H9 (cell line): Measurements from ENCODE around the gene SMYD2. TPM values are rescaled to one million over a fixed set of nuclear protein-coding genes. Genes with fewer than 3 reads are reported as not detected.

Experiments used
- DNase-seq: peaks from one replicate; pipeline ENCODE4 v3.0.0-alpha.2; 2017
- H2AFZ ChIP-seq: one replicate; pipeline ENCODE4 v1.6.1; 2013; ENCODE audit warnings: mild to moderate bottlenecking, low read length, control low read depth, moderate library complexity
- H2AK5ac ChIP-seq: 2 replicates; pipeline ENCODE4 v1.6.1; 2013; ENCODE audit warnings: low read length, control low read depth, mixed read lengths; ENCODE audit not compliant: insufficient read length
- H2BK120ac ChIP-seq: one replicate; pipeline ENCODE4 v1.6.1; 2013; ENCODE audit warnings: low read depth, mild to moderate bottlenecking, low read length, control low read depth, inconsistent platforms; ENCODE audit not compliant: poor library complexity, severe bottlenecking
- H2BK12ac ChIP-seq: 2 replicates; pipeline ENCODE4 v1.6.1; 2013; ENCODE audit warnings: low read length, control low read depth, mixed read lengths, low read depth; ENCODE audit not compliant: insufficient read length
- H2BK15ac ChIP-seq: 2 replicates; pipeline ENCODE4 v1.6.1; 2013; ENCODE audit warnings: low read depth, low read length, control low read depth
- H2BK20ac ChIP-seq: one replicate; pipeline ENCODE4 v1.6.1; 2013; ENCODE audit warnings: low read depth, mild to moderate bottlenecking, low read length, control low read depth, inconsistent platforms; ENCODE audit not compliant: poor library complexity, severe bottlenecking
- H2BK5ac ChIP-seq: 2 replicates; pipeline ENCODE4 v1.6.1; 2013; ENCODE audit warnings: low read length, control low read depth, mixed read lengths; ENCODE audit not compliant: insufficient read length
- H3K14ac ChIP-seq: 2 replicates; pipeline ENCODE4 v1.6.1; 2013; ENCODE audit warnings: low read length, control low read depth; ENCODE audit not compliant: insufficient read depth
- H3K18ac ChIP-seq: 2 replicates; pipeline ENCODE4 v1.6.1; 2013; ENCODE audit warnings: low read depth, mild to moderate bottlenecking, mixed read lengths, low read length, control low read depth; ENCODE audit not compliant: insufficient read length
- H3K23ac ChIP-seq: 2 replicates; pipeline ENCODE4 v1.6.1; 2013; ENCODE audit warnings: low read length, control low read depth, mixed read lengths, low read depth; ENCODE audit not compliant: insufficient read length
- H3K23me2 ChIP-seq: 2 replicates; pipeline ENCODE4 v1.6.1; 2013; ENCODE audit warnings: low read depth, mild to moderate bottlenecking, mixed read lengths, low read length, control low read depth; ENCODE audit not compliant: insufficient read length, poor library complexity, severe bottlenecking
- H3K27ac ChIP-seq: 2 replicates; pipeline ENCODE4 v1.5.1; 2013; ENCODE audit warnings: low read length, control low read depth, mixed read lengths, low read depth; ENCODE audit not compliant: insufficient read length
- H3K27me3 ChIP-seq: 2 replicates; pipeline ENCODE4 v1.6.1; 2013; ENCODE audit warnings: low read length, control low read depth, inconsistent platforms; ENCODE audit not compliant: insufficient read depth
- H3K4ac ChIP-seq: 2 replicates; pipeline ENCODE4 v1.6.1; 2013; ENCODE audit warnings: low read depth, mild to moderate bottlenecking, control low read depth, inconsistent platforms, low read length, moderate library complexity
- H3K4me1 ChIP-seq: 2 replicates; pipeline ENCODE4 v1.6.1; 2013; ENCODE audit warnings: low read length, control low read depth, inconsistent platforms; ENCODE audit not compliant: insufficient read depth
- H3K4me2 ChIP-seq: 2 replicates; pipeline ENCODE4 v1.6.1; 2013; ENCODE audit warnings: low read length, control low read depth, mixed read lengths; ENCODE audit not compliant: insufficient read length, insufficient read depth
- H3K56ac ChIP-seq: 2 replicates; pipeline ENCODE4 v1.6.1; 2013; ENCODE audit warnings: low read depth, mild to moderate bottlenecking, mixed read lengths, low read length, control low read depth; ENCODE audit not compliant: insufficient read length
- H3K79me1 ChIP-seq: 2 replicates; pipeline ENCODE4 v1.6.1; 2013; ENCODE audit warnings: low read depth, mild to moderate bottlenecking, moderate library complexity, low read length, control low read depth, inconsistent platforms; ENCODE audit not compliant: insufficient read depth, poor library complexity, severe bottlenecking
- H3K79me2 ChIP-seq: 2 replicates; pipeline ENCODE4 v1.6.1; 2013; ENCODE audit warnings: low read length, control low read depth, inconsistent platforms; ENCODE audit not compliant: insufficient read depth
- H3K9ac ChIP-seq: 2 replicates; pipeline ENCODE4 v1.6.1; 2013; ENCODE audit warnings: low read length, control low read depth, mixed read lengths; ENCODE audit not compliant: insufficient read length; ENCODE audit errors: extremely low read depth
- H3K9me3 ChIP-seq: one replicate; pipeline ENCODE4 v1.6.1; 2013; ENCODE audit warnings: low read depth, low read length, inconsistent platforms; ENCODE audit not compliant: control insufficient read depth
- H3T11ph ChIP-seq: one replicate; pipeline ENCODE4 v1.6.1; 2013; ENCODE audit warnings: mild to moderate bottlenecking, low read length, control low read depth, inconsistent platforms
- H4K20me1 ChIP-seq: one replicate; pipeline ENCODE4 v1.6.1; 2013; ENCODE audit not compliant: control insufficient read depth, insufficient read length, insufficient read depth
- H4K5ac ChIP-seq: 2 replicates; pipeline ENCODE4 v1.6.1; 2013; ENCODE audit warnings: low read depth, mild to moderate bottlenecking, mixed read lengths, low read length, control low read depth; ENCODE audit not compliant: insufficient read length
- H4K8ac ChIP-seq: replicated peaks from 2 replicates; pipeline ENCODE4 v1.6.1; 2013; ENCODE audit warnings: low read length, control low read depth, mixed read lengths, low read depth; ENCODE audit not compliant: insufficient read length
- H4K91ac ChIP-seq: 2 replicates; pipeline ENCODE4 v1.6.1; 2013; ENCODE audit warnings: low read depth, mild to moderate bottlenecking, moderate library complexity, mixed read lengths, low read length, control low read depth; ENCODE audit not compliant: insufficient read length
- H3K27ac Mint-ChIP-seq, 3 experiments: 2 replicates in 2 of 3; 3 replicates in 1 of 3; pipeline ENCODE4 v1.8.0; 2020 to 2021; ENCODE audit warnings: mixed read lengths in 3 of 3, mild to moderate bottlenecking in 1 of 3, moderate library complexity in 1 of 3
- H3K27me3 Mint-ChIP-seq: 2 replicates; pipeline ENCODE4 v1.8.0; 2021; ENCODE audit warnings: low read depth, mild to moderate bottlenecking, moderate library complexity, mixed read lengths
- H3K36me3 Mint-ChIP-seq, 3 experiments: 2 replicates in 2 of 3; 3 replicates in 1 of 3; pipeline ENCODE4 v1.8.0; 2020 to 2021; ENCODE audit warnings: low read depth in 3 of 3, mixed read lengths in 3 of 3; ENCODE audit not compliant: insufficient read depth in 1 of 3
- H3K4me1 Mint-ChIP-seq, 2 experiments: 2 replicates each; pipeline ENCODE4 v1.8.0; 2020; ENCODE audit warnings: mixed read lengths in 2 of 2
- H3K4me3 Mint-ChIP-seq, 2 experiments: 2 replicates in 1 of 2; 3 replicates in 1 of 2; pipeline ENCODE4 v1.8.0; 2020 to 2021; ENCODE audit warnings: mild to moderate bottlenecking in 2 of 2, mixed read lengths in 2 of 2, moderate library complexity in 1 of 2
- H3K9me3 Mint-ChIP-seq, 2 experiments: 2 replicates in 1 of 2; 3 replicates in 1 of 2; pipeline ENCODE4 v1.8.0; 2020; ENCODE audit warnings: mild to moderate bottlenecking in 2 of 2, mixed read lengths in 2 of 2, moderate library complexity in 1 of 2
- CTCF ChIP-seq: fragments of 200-600 bp; sonication (generic); conservative IDR thresholded peaks from 3 replicates; pipeline ENCODE4 v1.8.0; 2021; ENCODE audit warnings: antibody characterized with exemption, mild to moderate bottlenecking
- WGBS: extraction: QIAGEN DNeasy Blood & Tissue Kit; methylation state at CpG from one replicate; pipeline ENCODE4 v1.1.7; 2013; ENCODE audit warnings: missing lambda C conversion rate, low lambda C conversion rate, mixed read lengths; ENCODE audit not compliant: insufficient read length; ENCODE audit errors: extremely low coverage; 5-methylcytosine and 5-hydroxymethylcytosine counted together
- total RNA-seq: library from RNA; stranded (reverse); gene quantifications from 2 replicates; pipeline ENCODE4 v1.2.1, GENCODE V29; 2021

The SMYD2 gene
- total RNA-seq, 1 experiment from 2014 or later: 10.9 TPM

- Histone ChIP-seq H2BK120ac (no peak overlapping the region), H2BK5ac (no peak overlapping the region), H3T11ph (no peak overlapping the region), H4K8ac (no peak overlapping the region), H2BK20ac (no peak overlapping the region), H4K91ac (no peak overlapping the region), H2AK5ac (no peak overlapping the region), H3K14ac (no peak overlapping the region), H3K4me2 (no peak overlapping the region), H3K9ac (no peak overlapping the region), H3K79me1 (no peaks in the 10 kb centered on the region), H3K18ac (no peak overlapping the region), H3K27ac (no peak overlapping the region), H4K5ac (no peak overlapping the region), H2BK15ac (no peak overlapping the region), H3K79me2 (no peaks in the 10 kb centered on the region), H3K27me3 (no peaks in the 10 kb centered on the region), H2BK12ac (no peak overlapping the region), H3K23ac (no peak overlapping the region), H2AFZ (no peak overlapping the region), H3K23me2 (no peaks in the 10 kb centered on the region), H3K56ac (no peak overlapping the region), H3K4ac (no peak overlapping the region), H4K20me1 (no peaks in the 10 kb centered on the region), H3K9me3 (no peaks in the 10 kb centered on the region), H3K4me1 (peaks cover 12% of the 10 kb centered on the region; the same call in 1 of the 2 replicates)
- H3K36me3 Mint-ChIP-seq: peaks cover 12 to 58% (median 38%) of the 10 kb centered on the region in 3 experiments
- DNase-seq: no peak
- H3K9me3 Mint-ChIP-seq: no peaks in the 10 kb centered on the region
- no CpG with 5 or more reads among the region's 4 CpGs for WGBS
- H3K27me3 Mint-ChIP-seq: no peaks in the 10 kb centered on the region
- H3K4me1 Mint-ChIP-seq: peaks cover 29 to 30% of the 10 kb centered on the region in 2 experiments
- H3K27ac Mint-ChIP-seq: no peak overlapping the region
- no peak for TF ChIP-seq CTCF
- H3K4me3 Mint-ChIP-seq: no peak overlapping the region
These were observed 71.9 kb downstream of the SMYD2 start for GRCh38 chr1:214352838-214353237.
